Fibroblast of villous mesenchyme (primary cell): ENCODE data around the gene ACOT12. TPM values are rescaled to one million over a fixed set of nuclear protein-coding genes. Genes with fewer than 3 reads are reported as not detected.

Experiments used
- DNase-seq: peaks from one replicate; pipeline ENCODE4 v3.0.0-alpha.2; 2010; ENCODE audit warnings: low read depth
- H3K4me3 ChIP-seq: 2 replicates; pipeline ENCODE4 v1.5.1; 2011; ENCODE audit warnings: low read depth, mild to moderate bottlenecking, low read length
- total RNA-seq: library from RNA; depleted of rRNA; stranded (reverse); fragments of >200 nt; gene quantifications from 2 replicates; pipeline ENCODE4 v1.2.3, GENCODE V29; 2012
- TF ChIP-seq, protein P1 (sequence below): IDR thresholded peaks from 2 replicates; pipeline ENCODE4 v1.5.1; 2012; ENCODE audit warnings: low read depth, mild to moderate bottlenecking, low read length; ENCODE audit not compliant: insufficient read depth

ACOT12 gene
- total RNA-seq, 1 donor, result not detected

DNA sequence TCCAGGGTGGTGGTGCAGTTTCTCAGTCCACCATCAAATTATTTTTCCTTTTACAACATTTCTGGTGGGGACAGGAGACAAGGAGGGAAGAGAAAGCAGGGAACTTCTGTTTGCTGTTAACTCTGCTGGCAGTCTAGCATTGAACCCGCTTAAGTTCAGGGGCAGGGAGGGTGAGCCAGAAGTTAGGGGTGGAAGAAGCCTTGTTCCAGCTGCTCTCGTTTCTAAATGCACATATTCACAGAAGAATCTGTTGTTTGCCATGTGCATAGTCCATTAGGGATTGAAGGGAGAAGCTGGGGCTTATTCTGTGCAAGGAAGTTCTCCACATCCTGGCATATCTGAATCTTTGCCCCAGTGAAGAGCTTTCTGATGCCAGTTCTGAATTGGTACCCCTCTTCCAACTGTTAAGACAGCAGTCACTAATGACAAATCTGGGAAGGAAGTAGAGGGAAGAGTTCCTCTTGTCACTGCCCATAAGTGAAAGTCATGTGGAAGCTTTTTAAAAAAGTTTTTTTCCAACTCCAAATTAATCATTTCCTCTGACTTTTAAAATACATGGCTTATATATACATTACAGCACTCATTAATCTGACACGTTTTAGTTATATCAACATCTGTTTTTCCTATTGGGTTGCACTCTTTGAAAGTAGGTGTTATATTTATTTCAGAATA, 32.6 kb upstream of the ACOT12 start:
- TF ChIP-seq, protein P1, sequence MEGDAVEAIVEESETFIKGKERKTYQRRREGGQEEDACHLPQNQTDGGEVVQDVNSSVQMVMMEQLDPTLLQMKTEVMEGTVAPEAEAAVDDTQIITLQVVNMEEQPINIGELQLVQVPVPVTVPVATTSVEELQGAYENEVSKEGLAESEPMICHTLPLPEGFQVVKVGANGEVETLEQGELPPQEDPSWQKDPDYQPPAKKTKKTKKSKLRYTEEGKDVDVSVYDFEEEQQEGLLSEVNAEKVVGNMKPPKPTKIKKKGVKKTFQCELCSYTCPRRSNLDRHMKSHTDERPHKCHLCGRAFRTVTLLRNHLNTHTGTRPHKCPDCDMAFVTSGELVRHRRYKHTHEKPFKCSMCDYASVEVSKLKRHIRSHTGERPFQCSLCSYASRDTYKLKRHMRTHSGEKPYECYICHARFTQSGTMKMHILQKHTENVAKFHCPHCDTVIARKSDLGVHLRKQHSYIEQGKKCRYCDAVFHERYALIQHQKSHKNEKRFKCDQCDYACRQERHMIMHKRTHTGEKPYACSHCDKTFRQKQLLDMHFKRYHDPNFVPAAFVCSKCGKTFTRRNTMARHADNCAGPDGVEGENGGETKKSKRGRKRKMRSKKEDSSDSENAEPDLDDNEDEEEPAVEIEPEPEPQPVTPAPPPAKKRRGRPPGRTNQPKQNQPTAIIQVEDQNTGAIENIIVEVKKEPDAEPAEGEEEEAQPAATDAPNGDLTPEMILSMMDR, result no peak
- no peak overlapping the region for H3K4me3 ChIP-seq
- no peak for DNase-seq

DNA sequence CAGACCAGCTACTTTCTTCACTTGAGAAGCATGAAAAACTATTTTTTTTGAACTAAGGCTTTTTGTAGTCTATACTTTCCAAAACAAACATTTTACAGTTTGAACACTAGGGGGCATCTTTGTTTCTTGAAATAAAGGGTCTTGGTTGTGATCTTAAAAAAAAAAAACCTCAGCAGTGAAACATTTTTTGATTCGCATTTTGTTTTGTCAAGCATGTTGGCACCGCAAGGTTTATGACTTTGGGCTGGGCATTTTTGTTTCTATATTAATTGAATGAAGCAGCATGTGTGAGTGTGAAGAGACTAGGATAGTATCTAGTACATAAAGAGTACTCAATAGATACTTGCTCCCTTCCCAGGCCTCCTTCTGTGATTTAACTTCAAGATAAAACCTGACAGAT, 31.6 kb upstream of the ACOT12 start:
- peak; percentile 56 for DNase-seq
- no peak overlapping the region for H3K4me3 ChIP-seq
- TF ChIP-seq, protein P1, result peak; percentile 50

GRCh38 chr5:81424728-81425127, 30.8 kb upstream of the ACOT12 start:
- no peak for DNase-seq
- TF ChIP-seq, protein P1, result no peak
- H3K4me3 ChIP-seq, result no peak overlapping the region

DNA sequence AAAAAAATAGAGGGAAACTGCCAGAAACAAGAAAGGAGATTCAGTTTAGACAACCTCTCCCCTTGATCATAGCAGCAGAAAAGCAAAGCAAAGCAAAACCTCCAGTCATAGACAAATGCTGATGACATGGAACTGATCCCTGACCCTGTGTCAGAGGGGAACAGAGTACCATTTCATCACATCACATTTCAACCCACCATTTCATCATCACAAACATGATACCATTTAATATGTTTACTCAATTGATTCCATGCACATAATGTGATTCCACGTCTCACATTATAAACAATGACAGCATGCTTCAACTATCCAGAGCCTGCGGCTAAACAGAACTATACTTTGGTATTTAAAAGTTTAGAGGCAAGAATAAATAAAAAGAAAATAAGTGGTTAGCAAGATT, 28.7 kb upstream of the ACOT12 start:
- TF ChIP-seq, protein P1, result no peak

DNA sequence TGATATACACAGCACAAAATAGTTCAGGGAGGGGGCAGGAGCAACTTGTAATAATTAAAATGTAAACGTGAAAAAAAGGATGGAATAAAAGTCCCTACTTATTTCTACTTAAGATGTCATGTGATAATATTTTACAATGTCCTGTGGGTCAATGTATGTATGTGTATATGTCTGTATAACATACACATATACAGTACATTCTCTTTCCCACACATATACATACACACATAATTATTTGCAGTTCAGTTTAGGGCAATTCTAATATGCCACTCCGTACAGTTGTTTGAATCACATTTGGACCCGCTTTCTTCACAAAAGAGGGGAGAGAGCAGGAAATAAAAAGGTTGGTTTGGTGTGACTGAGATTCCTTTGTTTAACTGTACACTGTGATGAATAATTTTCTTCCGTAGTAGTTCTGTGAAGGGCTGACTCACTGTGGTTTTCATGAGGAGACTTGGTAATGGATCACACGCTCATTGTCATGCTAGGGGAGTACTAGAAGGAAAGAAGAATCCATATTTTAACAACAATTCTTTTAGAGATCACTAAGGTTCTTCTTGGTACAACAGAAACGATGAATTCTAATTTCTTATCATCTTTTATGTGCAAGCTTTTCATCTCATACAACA, 26.2 kb upstream of the ACOT12 start:
- H3K4me3 ChIP-seq, result no peak overlapping the region
- TF ChIP-seq, protein P1, result no peak

More for the DNA sequence above, 28.7 kb upstream of the ACOT12 start:
- no peak overlapping the region for H3K4me3 ChIP-seq
- peak; percentile 93 for DNase-seq

GRCh38 chr5:81418606-81419005, 24.7 kb upstream of the ACOT12 start:
- TF ChIP-seq, protein P1, result no peak

More for the DNA sequence above, 26.2 kb upstream of the ACOT12 start:
- DNase-seq, result peak; percentile 85

DNA sequence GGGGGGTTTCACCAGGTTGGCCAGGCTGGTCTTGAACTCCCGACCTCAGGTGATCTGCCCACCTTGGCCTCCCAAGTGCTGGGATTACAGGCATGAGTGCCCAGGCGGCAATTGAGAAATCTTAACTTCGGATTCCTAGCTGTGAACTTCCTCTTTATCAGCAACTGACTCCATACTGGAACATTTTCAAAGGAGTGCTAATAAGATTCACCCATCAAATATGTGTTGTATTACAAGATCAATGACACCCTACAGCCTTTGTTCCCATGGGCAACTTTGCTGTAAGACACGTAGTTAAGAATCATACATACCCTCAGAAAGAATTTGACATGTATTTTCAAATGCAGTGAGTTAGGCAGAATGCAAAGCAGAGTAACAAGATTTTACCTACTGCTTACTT, 23.1 kb upstream of the ACOT12 start:
- H3K4me3 ChIP-seq, result no peak overlapping the region
- no peak for DNase-seq
- TF ChIP-seq, protein P1, result no peak

More at GRCh38 chr5:81418606-81419005, 24.7 kb upstream of the ACOT12 start:
- DNase-seq, result no peak
- H3K4me3 ChIP-seq, result no peak overlapping the region
